T1000 (cell line): ENCODE results near the gene MEMO1.

Source experiments
- DNase-seq: peaks from one replicate; lab custom pipeline; 2025; ENCODE audit warnings: mixed read lengths; lab: John Stamatoyannopoulos, UW

Gene MEMO1

DNA sequence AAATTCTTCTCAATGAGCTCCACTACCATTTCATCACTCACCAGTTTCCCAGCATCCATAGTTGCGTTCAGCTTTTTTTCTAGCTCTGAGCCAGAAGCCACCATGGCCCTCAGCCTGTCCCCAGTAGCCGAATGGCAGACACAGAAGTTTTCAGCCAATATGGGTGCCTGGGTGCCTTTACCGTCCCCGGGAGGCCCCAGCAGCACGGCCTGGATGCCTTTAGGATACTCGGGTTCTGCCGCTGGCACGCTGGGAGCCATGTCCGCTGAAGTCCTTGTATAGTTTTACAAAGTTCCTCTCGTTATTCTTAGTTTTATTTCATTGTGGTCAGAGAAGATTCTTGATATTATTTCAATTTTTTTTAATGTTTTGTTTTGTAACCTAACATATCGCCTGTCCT is 187.2 kb downstream of the MEMO1 start:
- DNase-seq: no peak

DNA sequence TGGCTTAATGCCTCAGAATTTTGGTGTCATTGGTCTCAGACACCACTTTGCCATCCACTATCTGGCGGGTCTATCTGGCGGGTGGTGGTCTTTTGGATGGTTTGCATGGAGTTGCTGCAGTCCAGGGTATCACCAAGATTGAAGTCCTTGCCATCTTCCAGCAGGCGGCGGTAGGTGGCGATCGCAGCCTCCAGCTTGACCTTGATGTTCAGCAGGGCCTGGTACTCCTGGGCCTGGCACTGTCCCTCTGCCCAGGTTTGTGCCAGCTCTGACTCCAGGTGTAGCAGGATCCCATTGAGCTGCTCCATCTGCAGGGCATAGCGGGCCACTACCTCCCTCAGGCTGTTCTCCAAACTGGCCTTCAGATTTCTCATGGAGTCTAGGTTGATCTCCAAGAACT is 188.2 kb downstream of the MEMO1 start:
- DNase-seq: no peak
